Activated gamma-delta T cell (primary cell): ENCODE data around the gene GALNT13.
"Not testable (repeated sequence)": the region's sequence is repeated elsewhere in the genome, so short reads cannot be mapped to it uniquely, and the experiment has no call there.

Experiments used
- DNase-seq: peaks from one replicate; lab custom pipeline; 2025; lab: John Stamatoyannopoulos, UW

GALNT13 gene

GRCh38 chr2:154422251-154422650 is 550.5 kb downstream of the GALNT13 start:
- DNase-seq, result no peak

GRCh38 chr2:154425994-154426393 is 554.3 kb downstream of the GALNT13 start:
- DNase-seq, result no peak

- no peak for DNase-seq
Observed at GRCh38 chr2:154427453-154427852, 555.7 kb downstream of the GALNT13 start.

- no peak for DNase-seq
Observed at GRCh38 chr2:154428022-154428421, 556.3 kb downstream of the GALNT13 start.

GRCh38 chr2:154433010-154433409 is 561.3 kb downstream of the GALNT13 start:
- no peak for DNase-seq

- no peak for DNase-seq
Observed at GRCh38 chr2:154437104-154437503, 565.4 kb downstream of the GALNT13 start.

GRCh38 chr2:154439156-154439555 is 567.4 kb downstream of the GALNT13 start:
- DNase-seq, result no peak

- no peak for DNase-seq
Observed at GRCh38 chr2:154443919-154444318, 572.2 kb downstream of the GALNT13 start.

- no peak for DNase-seq
Observed at GRCh38 chr2:154446324-154446723, 574.6 kb downstream of the GALNT13 start.

GRCh38 chr2:154447727-154448418 is 576.2 kb downstream of the GALNT13 start:
- DNase-seq, result no peak

- DNase-seq, result no peak
Observed at GRCh38 chr2:154449951-154450658, 578.4 kb downstream of the GALNT13 start.

GRCh38 chr2:154452471-154452870 is 580.7 kb downstream of the GALNT13 start:
- DNase-seq, result no peak

- DNase-seq, result no peak
Observed at GRCh38 chr2:154452906-154453493, 581.3 kb downstream of the GALNT13 start.

GRCh38 chr2:154455166-154455565 is 583.4 kb downstream of the GALNT13 start:
- DNase-seq, result no peak

GRCh38 chr2:154455866-154456265 is 584.1 kb downstream of the GALNT13 start:
- DNase-seq, result no peak

GRCh38 chr2:154457286-154457685 is 585.6 kb downstream of the GALNT13 start:
- DNase-seq, result no peak

- DNase-seq, result no peak
Observed at GRCh38 chr2:154459286-154459685, 587.6 kb downstream of the GALNT13 start.

GRCh38 chr2:154462634-154463033 is 590.9 kb downstream of the GALNT13 start:
- DNase-seq, result no peak

- DNase-seq, result no peak
Observed at GRCh38 chr2:154466226-154466625, 594.5 kb downstream of the GALNT13 start.

GRCh38 chr2:154470376-154470775 is 598.7 kb downstream of the GALNT13 start:
- DNase-seq, result no peak

GRCh38 chr2:154471492-154471891 is 599.8 kb downstream of the GALNT13 start:
- not testable (repeated sequence) for DNase-seq

- no peak for DNase-seq
Observed at GRCh38 chr2:154477319-154477718, 605.6 kb downstream of the GALNT13 start.

GRCh38 chr2:154480521-154480920 is 608.8 kb downstream of the GALNT13 start:
- no peak for DNase-seq
